ENCODE measurements around the gene AGAP6. TPM values are rescaled to one million over a fixed set of nuclear protein-coding genes. Genes with fewer than 3 reads are reported as not detected.
"Not testable (repeated sequence)": the region's sequence is repeated elsewhere in the genome, so short reads cannot be mapped to it uniquely, and the experiment has no call there.

Gene AGAP6
- polyA plus RNA-seq, 1 donor = 24.7 TPM

- H3K27ac ChIP-seq (ENCODE audit: low read length); H3K9me3 ChIP-seq (ENCODE audit: control insufficient read depth, low read depth, low read length); H3K4me1 ChIP-seq (ENCODE audit: control insufficient read depth, insufficient read depth, low read length); DNase-seq; H3K4me3 ChIP-seq (ENCODE audit: low read length); H3K27me3 ChIP-seq (ENCODE audit: control insufficient read depth, insufficient read depth, low read length); H3K36me3 ChIP-seq (ENCODE audit: control insufficient read depth, insufficient read depth, low read length): not testable (repeated sequence)
- WGBS (ENCODE audit: insufficient coverage, low lambda C conversion rate) = no CpG with 5 or more reads among the region's 5 CpGs
Observed at GRCh38 chr10:50055494-50056292, 67.5 kb downstream of the AGAP6 start.

- H3K36me3 ChIP-seq (ENCODE audit: control insufficient read depth, insufficient read depth, low read length); H3K27me3 ChIP-seq (ENCODE audit: control insufficient read depth, insufficient read depth, low read length); H3K4me1 ChIP-seq (ENCODE audit: control insufficient read depth, insufficient read depth, low read length); H3K9me3 ChIP-seq (ENCODE audit: control insufficient read depth, low read depth, low read length); H3K4me3 ChIP-seq (ENCODE audit: low read length): not testable (repeated sequence)
- peak in 1 of 2 donors; percentile 37 for DNase-seq
- peak overlapping the region; percentile 29 for H3K27ac ChIP-seq (ENCODE audit: low read length)
- no CpG with 5 or more reads among the region's 8 CpGs for WGBS (ENCODE audit: insufficient coverage, low lambda C conversion rate)
Observed at GRCh38 chr10:50056654-50057053, 68.4 kb downstream of the AGAP6 start.

GRCh38 chr10:50058727-50059126 lies 70.5 kb downstream of the AGAP6 start:
- DNase-seq = peak in 1 of 2 donors; percentile 49
- H3K36me3 ChIP-seq (ENCODE audit: control insufficient read depth, insufficient read depth, low read length); H3K9me3 ChIP-seq (ENCODE audit: control insufficient read depth, low read depth, low read length); H3K4me3 ChIP-seq (ENCODE audit: low read length); H3K4me1 ChIP-seq (ENCODE audit: control insufficient read depth, insufficient read depth, low read length); H3K27ac ChIP-seq (ENCODE audit: low read length); H3K27me3 ChIP-seq (ENCODE audit: control insufficient read depth, insufficient read depth, low read length): not testable (repeated sequence)
- no CpG with 5 or more reads among the region's 1 CpG for WGBS (ENCODE audit: insufficient coverage, low lambda C conversion rate)

- not testable (repeated sequence) for H3K4me3 ChIP-seq (ENCODE audit: low read length); H3K4me1 ChIP-seq (ENCODE audit: control insufficient read depth, insufficient read depth, low read length); H3K9me3 ChIP-seq (ENCODE audit: control insufficient read depth, low read depth, low read length); H3K27me3 ChIP-seq (ENCODE audit: control insufficient read depth, insufficient read depth, low read length); DNase-seq; H3K36me3 ChIP-seq (ENCODE audit: control insufficient read depth, insufficient read depth, low read length); H3K27ac ChIP-seq (ENCODE audit: low read length)
- 90% methylated on average over 2 of the region's 10 CpGs for WGBS (ENCODE audit: insufficient coverage, low lambda C conversion rate)
Observed at GRCh38 chr10:50059946-50060345, 71.7 kb downstream of the AGAP6 start.

Other genes starting within 250 kb of the AGAP6 start
- gene OGDHL, start 226.1 kb upstream of the AGAP6 start, polyA plus RNA-seq = 20.0 TPM
- gene PARG, start 46.4 kb upstream of the AGAP6 start, polyA plus RNA-seq = 21.5 TPM
- 18.0 TPM for gene TIMM23B, start 46.4 kb upstream of the AGAP6 start, polyA plus RNA-seq
- 59.4 TPM for gene WASHC2A, start 79.5 kb downstream of the AGAP6 start, polyA plus RNA-seq

All from large intestine (tissue), 3 donors.